ENCODE results near the gene GATM.

- TF ChIP-seq USF2 (IDR thresholded peaks at IDR 0.05; ENCODE audit: borderline replicate concordance, low read depth, low read length): no peak
- no peak for TF ChIP-seq POLR2A (IDR thresholded peaks at IDR 0.05; ENCODE audit: low read depth, low read length)
- no peak for TF ChIP-seq RAD21 (IDR thresholded peaks at IDR 0.05; ENCODE audit: insufficient read depth, low read depth, low read length)
- no peak for TF ChIP-seq MYC (IDR thresholded peaks at IDR 0.05; ENCODE audit: insufficient read depth, insufficient read length, insufficient replicate concordance, low read length, severe bottlenecking)
- no peak for TF ChIP-seq MXI1 (IDR thresholded peaks at IDR 0.05; ENCODE audit: low read depth, low read length)
- no peak for TF ChIP-seq REST (IDR thresholded peaks at IDR 0.05; ENCODE audit: low read depth, low read length)
- no peak for TF ChIP-seq PAX5 (IDR thresholded peaks at IDR 0.05; ENCODE audit: borderline replicate concordance, low read depth, low read length)
- no peak for TF ChIP-seq CHD2 (IDR thresholded peaks at IDR 0.05; ENCODE audit: borderline replicate concordance, low read depth, low read length)
- TF ChIP-seq CTCF (IDR thresholded peaks at IDR 0.05 in 2 of 3, conservative IDR thresholded peaks at IDR 0.05 in 1 of 3; ENCODE audit: control insufficient read depth in 2 of 3, extremely low read depth in 1 of 3, insufficient read depth in 1 of 3, low read depth in 3 of 3, low read length in 3 of 3): no peak
- no peak for TF ChIP-seq TAF1 (IDR thresholded peaks at IDR 0.05; ENCODE audit: borderline replicate concordance, low read depth, low read length)
These were observed 48.7 kb upstream of the GATM start for GRCh38 chr15:45427085-45427484.

Data from GM12878 (cell line).